Right renal cortex interstitium (tissue), 3 donors: ENCODE results near the gene PSMD13. TPM values are rescaled to one million over a fixed set of nuclear protein-coding genes. Genes with fewer than 3 reads are reported as not detected.
"Not testable (repeated sequence)": the region's sequence is repeated elsewhere in the genome, so short reads cannot be mapped to it uniquely, and the experiment has no call there.

Source experiments
- DNase-seq, 3 donors: peaks; one replicate each; pipeline ENCODE4 v3.0.0-alpha.2; 2013; ENCODE audit warnings: low read depth in 3 of 3, low spot score in 2 of 3
- polyA plus RNA-seq, 3 donors: library from polyadenylated mRNA; unstranded; fragments of 120-200 nt; gene quantifications; one replicate each; pipeline ENCODE4 v1.2.1, GENCODE V29; 2013; ENCODE audit not compliant: insufficient read length in 3 of 3

Gene PSMD13
- polyA plus RNA-seq, 3 donors: 129 to 144 (median 132) TPM

DNA sequence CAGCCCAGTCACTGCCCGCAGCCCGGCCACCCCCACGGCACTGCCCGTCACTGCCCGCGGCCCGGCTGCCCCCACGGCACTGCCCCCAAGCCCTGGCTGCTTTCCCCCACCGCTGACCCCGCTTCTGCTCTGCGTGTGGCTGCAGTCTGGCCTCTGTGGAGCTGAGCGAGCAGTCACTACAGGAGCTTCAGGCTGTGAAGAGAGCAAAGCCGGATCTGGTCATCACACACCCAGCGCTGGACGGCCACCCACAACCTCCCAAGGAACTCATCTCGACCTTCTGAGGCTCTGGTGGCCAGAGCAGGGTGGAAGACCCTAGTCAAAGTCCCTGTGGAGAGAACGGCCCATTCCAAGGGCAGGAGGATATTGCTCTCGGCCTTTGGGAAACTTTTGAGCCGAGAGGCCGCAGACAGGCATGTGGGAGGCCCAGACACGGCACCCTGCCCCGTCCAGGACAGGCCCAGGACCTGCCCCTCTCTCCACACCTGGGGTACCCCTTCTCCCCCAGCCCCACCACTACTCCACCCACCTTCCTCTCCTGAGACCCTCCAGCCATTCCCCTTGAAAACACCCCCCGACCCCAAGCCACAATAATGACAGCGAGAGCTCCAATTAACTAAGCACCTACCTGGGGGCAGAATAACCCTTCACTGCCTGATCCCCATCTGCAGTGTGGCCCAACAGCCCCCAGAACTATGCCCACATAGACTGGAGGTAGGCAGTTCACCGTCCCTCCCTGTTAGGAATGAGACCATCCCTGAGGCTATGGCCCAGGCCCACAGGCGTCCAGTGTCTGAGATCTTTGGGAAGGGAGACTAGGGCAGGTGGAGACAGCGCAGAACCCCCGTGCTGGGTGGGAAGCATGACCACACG lies 48.5 kb downstream of the PSMD13 start:
- DNase-seq: no peak

DNA sequence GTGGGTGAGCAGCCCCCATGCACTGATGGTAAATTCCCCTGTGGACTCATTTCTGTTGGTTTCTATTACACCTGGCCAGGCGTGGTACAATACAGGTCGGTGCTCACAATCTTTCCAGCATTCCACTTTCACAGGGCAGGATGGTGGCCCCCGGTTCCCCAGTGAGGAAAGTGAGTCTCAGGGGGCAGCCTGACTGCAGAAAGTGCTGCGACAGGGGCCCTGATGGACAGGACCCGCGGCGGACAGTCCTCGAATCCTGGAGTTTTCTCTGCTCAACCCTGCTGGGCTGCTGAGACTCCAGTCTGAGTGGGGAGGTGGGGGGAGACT lies 49.1 kb downstream of the PSMD13 start:
- no peak for DNase-seq

GRCh38 chr11:286977-287820 lies 50.4 kb downstream of the PSMD13 start:
- not testable (repeated sequence) for DNase-seq

- DNase-seq: no peak
Measured at GRCh38 chr11:287821-288477, 51.2 kb downstream of the PSMD13 start.

- no peak for DNase-seq
Measured at GRCh38 chr11:288478-289397, 52.0 kb downstream of the PSMD13 start, which contains the start of gene PGGHG. Gene PGGHG, plus strand, starts transcription at chr11:289126. Its CDS starts 691 bp downstream, at chr11:289817.

GRCh38 chr11:289398-289711 lies 52.6 kb downstream of the PSMD13 start:
- no peak for DNase-seq

GRCh38 chr11:289712-290620 lies 53.2 kb downstream of the PSMD13 start:
- DNase-seq: no peak

- no peak for DNase-seq
Measured at GRCh38 chr11:290621-291231, 54.0 kb downstream of the PSMD13 start.

DNA sequence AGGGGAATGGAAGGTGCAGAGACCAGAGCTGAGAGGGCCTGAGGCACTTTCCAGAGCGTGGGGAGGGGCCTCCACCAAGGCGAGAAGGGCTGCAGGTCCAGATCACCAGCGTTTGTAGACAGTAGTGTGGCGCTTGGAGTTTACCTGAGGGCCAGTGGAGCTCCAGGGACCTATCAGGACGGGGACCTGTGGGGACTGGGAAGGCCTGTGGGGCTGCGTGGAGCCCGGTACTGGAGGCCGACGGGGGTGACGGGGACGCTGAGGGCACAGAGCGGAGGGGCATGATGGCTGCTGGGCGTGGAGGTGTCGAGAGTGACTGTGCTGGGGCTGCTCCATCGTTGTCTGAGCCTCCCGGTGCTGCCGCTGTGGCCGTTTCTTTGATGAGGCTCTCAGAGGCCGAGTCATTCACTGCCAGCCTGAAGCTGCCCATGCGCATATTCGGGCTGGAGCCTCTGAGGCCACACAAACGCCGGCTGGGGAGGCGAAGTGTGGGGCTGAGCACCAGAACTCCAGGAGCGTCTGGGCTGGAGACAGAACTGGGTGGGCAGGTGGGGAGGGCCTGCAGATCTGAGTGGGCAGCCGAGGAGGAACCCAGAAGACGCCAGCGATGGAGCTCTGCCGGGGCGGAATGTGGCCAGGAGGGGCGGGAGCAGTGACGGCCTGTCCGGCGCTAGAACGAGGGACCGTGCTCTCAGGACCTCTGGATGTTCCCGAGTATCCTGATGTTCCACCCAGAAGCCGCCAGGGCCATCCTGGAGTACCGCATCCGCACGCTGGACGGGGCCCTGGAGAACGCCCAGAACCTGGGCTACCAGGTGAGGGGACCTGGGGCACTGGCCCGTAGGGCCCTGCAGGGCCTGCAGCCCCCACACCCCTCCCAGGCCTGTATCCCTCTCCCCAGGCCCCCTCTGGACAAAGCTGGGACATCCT lies 54.8 kb downstream of the PSMD13 start:
- no peak for DNase-seq

GRCh38 chr11:292211-293121 lies 55.7 kb downstream of the PSMD13 start:
- DNase-seq: no peak

DNA sequence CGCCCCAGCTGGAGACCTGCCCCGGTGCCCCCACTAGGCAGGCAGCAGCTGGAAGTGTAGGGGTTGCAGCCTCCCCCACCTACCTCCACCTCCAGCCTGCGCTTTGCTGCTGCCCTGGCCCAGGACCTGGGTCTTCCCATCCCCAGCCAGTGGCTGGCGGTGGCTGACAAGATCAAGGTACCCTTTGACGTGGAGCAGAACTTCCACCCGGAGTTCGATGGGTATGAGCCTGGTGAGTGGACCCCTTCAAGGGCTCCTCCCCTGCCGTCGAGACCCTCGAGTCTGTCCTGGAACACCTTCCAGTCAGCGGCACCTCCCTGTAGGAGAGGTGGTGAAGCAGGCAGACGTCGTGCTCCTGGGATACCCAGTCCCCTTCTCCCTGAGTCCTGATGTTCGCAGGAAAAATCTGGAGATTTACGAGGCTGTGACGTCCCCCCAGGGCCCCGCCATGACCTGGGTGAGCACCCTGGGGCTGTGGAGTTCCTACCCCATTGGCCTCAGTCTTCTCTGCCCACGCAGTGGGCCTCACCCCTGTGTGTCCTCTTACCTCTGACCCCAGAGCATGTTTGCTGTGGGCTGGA lies 56.6 kb downstream of the PSMD13 start:
- no peak for DNase-seq

DNA sequence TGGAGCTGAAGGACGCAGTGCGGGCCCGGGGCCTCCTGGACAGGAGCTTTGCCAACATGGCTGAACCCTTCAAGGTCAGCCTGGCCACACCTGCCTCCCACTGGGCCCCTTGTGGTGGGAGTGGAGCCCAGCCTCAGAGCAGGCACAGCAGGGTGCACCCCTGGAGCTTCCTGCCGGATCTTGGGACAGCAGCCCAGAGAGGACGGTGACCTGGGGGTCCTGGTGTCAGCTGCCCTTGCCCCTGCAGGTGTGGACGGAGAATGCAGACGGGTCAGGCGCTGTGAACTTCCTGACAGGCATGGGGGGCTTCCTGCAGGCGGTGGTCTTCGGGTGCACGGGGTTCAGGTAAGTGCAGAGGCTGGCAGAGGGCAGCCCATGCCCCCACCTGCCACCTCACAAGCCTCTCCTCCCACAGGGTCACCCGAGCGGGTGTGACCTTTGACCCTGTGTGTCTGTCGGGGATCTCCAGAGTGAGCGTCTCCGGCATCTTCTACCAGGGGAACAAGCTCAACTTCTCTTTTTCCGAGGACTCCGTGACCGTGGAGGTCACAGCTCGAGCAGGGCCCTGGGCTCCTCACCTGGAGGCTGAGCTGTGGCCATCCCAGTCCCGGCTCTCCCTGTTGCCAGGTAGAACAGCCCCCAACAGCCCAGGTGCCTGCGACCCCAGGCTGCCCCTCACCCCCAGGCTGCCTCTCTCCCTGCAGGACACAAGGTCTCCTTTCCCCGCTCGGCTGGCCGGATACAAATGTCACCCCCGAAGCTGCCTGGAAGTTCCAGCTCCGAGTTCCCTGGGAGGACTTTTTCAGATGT lies 57.3 kb downstream of the PSMD13 start:
- no peak for DNase-seq

- DNase-seq: no peak
Measured at GRCh38 chr11:294780-295179, 58.0 kb downstream of the PSMD13 start.

- no peak for DNase-seq
Measured at GRCh38 chr11:295351-296170, 58.8 kb downstream of the PSMD13 start.
